Uterus (tissue), 4 donors: ENCODE results near the gene PRSS56. TPM values are rescaled to one million over a fixed set of nuclear protein-coding genes. Genes with fewer than 3 reads are reported as not detected.

Source experiments
- DNase-seq, 2 donors: peaks; one replicate each; pipeline ENCODE4 v3.0.0-alpha.2; 2019 to 2020
- H3K27ac ChIP-seq, 2 donors: fragments of 200-600 bp; sonication (generic); 1 replicate in 1 of 2; 2 replicates in 1 of 2; pipeline ENCODE4 v1.5.1; 2016 to 2018
- H3K27me3 ChIP-seq, 2 donors: fragments of 200-600 bp; sonication (generic); one replicate each; pipeline ENCODE4 v1.5.1; 2018 to 2019; ENCODE audit warnings: control low read depth in 1 of 2
- H3K36me3 ChIP-seq, 2 donors: fragments of 200-600 bp; sonication (generic); one replicate each; pipeline ENCODE4 v1.5.1; 2019; ENCODE audit warnings: control low read depth in 1 of 2
- H3K4me1 ChIP-seq, 2 donors: fragments of 200-600 bp; sonication (generic); one replicate each; pipeline ENCODE4 v1.5.1; 2018 to 2019; ENCODE audit warnings: control low read depth in 1 of 2
- H3K4me3 ChIP-seq, 2 donors: fragments of 200-600 bp; sonication (generic); 1 replicate in 1 of 2; 2 replicates in 1 of 2; pipeline ENCODE4 v1.5.1; 2018 to 2019; ENCODE audit warnings: mild to moderate bottlenecking in 1 of 2
- H3K9me3 ChIP-seq, 2 donors: fragments of 200-600 bp; sonication (generic); one replicate each; pipeline ENCODE4 v1.5.1; 2019; ENCODE audit warnings: control low read depth in 1 of 2
- CTCF ChIP-seq, 4 experiments: fragments of 200-600 bp in 2 of 4; fragments of 450-650 bp in 2 of 4; sonication (generic) in 2 of 4; IDR thresholded peaks; one replicate each; pipeline ENCODE4 v1.5.1; 2016 to 2019; ENCODE audit warnings: antibody characterized with exemption in 4 of 4, mild to moderate bottlenecking in 2 of 4, moderate library complexity in 1 of 4
- POLR2A ChIP-seq, 2 donors: fragments of 450-650 bp; IDR thresholded peaks; one replicate each; pipeline ENCODE4 v1.6.1; 2016; ENCODE audit warnings: antibody characterized with exemption in 2 of 2, mild to moderate bottlenecking in 1 of 2, moderate library complexity in 1 of 2
- intact Hi-C: fragments of 100-400 bp; cut with DNase I; formaldehyde crosslinking; loops from one replicate; pipeline ENCODE4 v1.15.1; 2023; ENCODE audit warnings: low total_unique reads
- total RNA-seq, 4 donors: library from RNA; depleted of rRNA in 3 of 4; stranded (reverse); fragments of >200 nt in 3 of 4; gene quantifications; one replicate each; pipeline versions ENCODE4 v1.1.0 to v1.2.4, GENCODE V29; 2014 to 2023
- donor health status: DM: yes; HTN: yes; CAD: no.

PRSS56 gene
- total RNA-seq, 4 donors from 2014 or later: not detected

- no peak for DNase-seq
- no peaks in the 10 kb centered on the region for H3K27me3 ChIP-seq
Observed at GRCh38 chr2:232533944-232534710, 13.9 kb downstream of the PRSS56 start.

GRCh38 chr2:232534940-232535651 lies 14.9 kb downstream of the PRSS56 start:
- no peaks in the 10 kb centered on the region for H3K27me3 ChIP-seq
- no peaks in the 10 kb centered on the region for H3K9me3 ChIP-seq
- no peak for TF ChIP-seq POLR2A (IDR thresholded peaks at IDR 0.05)
- no peak for TF ChIP-seq CTCF (IDR thresholded peaks at IDR 0.05)
- H3K4me1 ChIP-seq: no peaks in the 10 kb centered on the region
- DNase-seq: no peak
- no peak overlapping the region for H3K27ac ChIP-seq
- H3K36me3 ChIP-seq: no peaks in the 10 kb centered on the region
- intact Hi-C loops: no loop called here
- no peak overlapping the region for H3K4me3 ChIP-seq

More at GRCh38 chr2:232533944-232534710, 13.9 kb downstream of the PRSS56 start:
- Histone ChIP-seq H3K4me3 (no peak overlapping the region), H3K4me1 (no peaks in the 10 kb centered on the region), H3K9me3 (no peaks in the 10 kb centered on the region), H3K36me3 (no peaks in the 10 kb centered on the region), H3K27ac (no peak overlapping the region)
- no peak for TF ChIP-seq CTCF (IDR thresholded peaks at IDR 0.05)
- no peak for TF ChIP-seq POLR2A (IDR thresholded peaks at IDR 0.05)
- intact Hi-C loops: no loop called here

- intact Hi-C loops: no loop called here
- TF ChIP-seq POLR2A (IDR thresholded peaks at IDR 0.05): no peak
- TF ChIP-seq CTCF (IDR thresholded peaks at IDR 0.05): no peak
- H3K9me3 ChIP-seq: no peaks in the 10 kb centered on the region
- H3K4me3 ChIP-seq: no peak overlapping the region
- no peak overlapping the region for H3K27ac ChIP-seq
- H3K4me1 ChIP-seq: no peaks in the 10 kb centered on the region
- no peaks in the 10 kb centered on the region for H3K27me3 ChIP-seq
- DNase-seq: no peak
- no peaks in the 10 kb centered on the region for H3K36me3 ChIP-seq
Observed at GRCh38 chr2:232535761-232536530, 15.8 kb downstream of the PRSS56 start.

GRCh38 chr2:232537079-232537478 lies 16.9 kb downstream of the PRSS56 start:
- no peak for TF ChIP-seq CTCF (IDR thresholded peaks at IDR 0.05)
- TF ChIP-seq POLR2A (IDR thresholded peaks at IDR 0.05): no peak
- no peak for DNase-seq
- Histone ChIP-seq H3K27me3 (no peaks in the 10 kb centered on the region), H3K36me3 (no peaks in the 10 kb centered on the region), H3K9me3 (no peaks in the 10 kb centered on the region), H3K4me1 (no peaks in the 10 kb centered on the region), H3K27ac (no peak overlapping the region), H3K4me3 (no peak overlapping the region)
- intact Hi-C loops: no loop called here
